GM18508 (cell line): ENCODE results near the gene CELA3A.

Experiments
- ATAC-seq: cut with Tn5 transposase; IDR thresholded peaks from one replicate; pipeline ENCODE4 v1.9.1; 2021; ENCODE audit warnings: moderate number of reproducible peaks; ENCODE audit not compliant: insufficient read depth, unreplicated experiment

The CELA3A gene

GRCh38 chr1:22044690-22045420, 43.4 kb downstream of the CELA3A start:
- ATAC-seq, result no peak

GRCh38 chr1:22045604-22046228, 44.3 kb downstream of the CELA3A start:
- ATAC-seq, result no peak

- no peak for ATAC-seq
These were observed 47.1 kb downstream of the CELA3A start for GRCh38 chr1:22048351-22049192.

- ATAC-seq, result no peak
These were observed 48.9 kb downstream of the CELA3A start for GRCh38 chr1:22050330-22050729.

GRCh38 chr1:22051607-22052114, 50.2 kb downstream of the CELA3A start:
- ATAC-seq, result no peak

GRCh38 chr1:22052115-22053016, 50.9 kb downstream of the CELA3A start, which contains the start of gene CDC42:
Gene CDC42 (plus strand): TSS chr1:22052709. CDS start chr1:22078479, 25,770 bp downstream.
- no peak for ATAC-seq

GRCh38 chr1:22053017-22053860, 51.8 kb downstream of the CELA3A start:
- no peak for ATAC-seq

GRCh38 chr1:22053861-22054770, 52.7 kb downstream of the CELA3A start:
- ATAC-seq, result no peak

- no peak for ATAC-seq
These were observed 54.0 kb downstream of the CELA3A start for GRCh38 chr1:22055463-22055862.

GRCh38 chr1:22056043-22056442, 54.6 kb downstream of the CELA3A start:
- ATAC-seq, result no peak

- ATAC-seq, result no peak
These were observed 55.5 kb downstream of the CELA3A start for GRCh38 chr1:22056936-22057335.

- no peak for ATAC-seq
These were observed 56.4 kb downstream of the CELA3A start for GRCh38 chr1:22057861-22058260.
